ENCODE results near the gene CIRBP.
"Not testable (repeated sequence)": the region's sequence is repeated elsewhere in the genome, so short reads cannot be mapped to it uniquely, and the experiment has no call there.

Gene CIRBP

GRCh38 chr19:1290703-1291651, 21.8 kb downstream of the CIRBP start:
- no peak for DNase-seq (ENCODE audit: low read depth in 2 of 2)

- no peak for DNase-seq (ENCODE audit: low read depth in 2 of 2)
Observed at GRCh38 chr19:1291761-1292418, 22.8 kb downstream of the CIRBP start.

GRCh38 chr19:1292419-1293151, 23.5 kb downstream of the CIRBP start:
- no peak for DNase-seq (ENCODE audit: low read depth in 2 of 2)

GRCh38 chr19:1293782-1294604, 24.9 kb downstream of the CIRBP start:
- DNase-seq (ENCODE audit: low read depth in 2 of 2) = no peak

- no peak for DNase-seq (ENCODE audit: low read depth in 2 of 2)
Observed at GRCh38 chr19:1294688-1295087, 25.6 kb downstream of the CIRBP start.

- DNase-seq (ENCODE audit: low read depth in 2 of 2) = peak in 1 of 2 donors; percentile 22
Observed at GRCh38 chr19:1295169-1296012, 26.3 kb downstream of the CIRBP start.

GRCh38 chr19:1296078-1296477, 26.9 kb downstream of the CIRBP start:
- DNase-seq (ENCODE audit: low read depth in 2 of 2) = no peak

GRCh38 chr19:1296575-1297271, 27.6 kb downstream of the CIRBP start:
- no peak for DNase-seq (ENCODE audit: low read depth in 2 of 2)

- DNase-seq (ENCODE audit: low read depth in 2 of 2) = no peak
Observed at GRCh38 chr19:1298235-1298634, 29.1 kb downstream of the CIRBP start.

GRCh38 chr19:1299801-1300200, 30.7 kb downstream of the CIRBP start:
- DNase-seq (ENCODE audit: low read depth in 2 of 2) = no peak

GRCh38 chr19:1300744-1301490, 31.8 kb downstream of the CIRBP start:
- DNase-seq (ENCODE audit: low read depth in 2 of 2) = no peak

GRCh38 chr19:1302533-1303239, 33.6 kb downstream of the CIRBP start:
- DNase-seq (ENCODE audit: low read depth in 2 of 2) = no peak

GRCh38 chr19:1304197-1304924, 35.2 kb downstream of the CIRBP start:
- no peak for DNase-seq (ENCODE audit: low read depth in 2 of 2)

- DNase-seq (ENCODE audit: low read depth in 2 of 2) = not testable (repeated sequence)
Observed at GRCh38 chr19:1305354-1305753, 36.2 kb downstream of the CIRBP start.

GRCh38 chr19:1307320-1307719, 38.2 kb downstream of the CIRBP start:
- DNase-seq (ENCODE audit: low read depth in 2 of 2) = no peak

- DNase-seq (ENCODE audit: low read depth in 2 of 2) = no peak
Observed at GRCh38 chr19:1307755-1308303, 38.7 kb downstream of the CIRBP start.

GRCh38 chr19:1308718-1309117, 39.6 kb downstream of the CIRBP start:
- no peak for DNase-seq (ENCODE audit: low read depth in 2 of 2)

All from stimulated activated CD8-positive, alpha-beta memory T cell treated with anti-CD3 and anti-CD28 coated beads, Interleukin-7, amount 100 ng/mL, for 1 hour (primary cell).